GM18499 (cell line): ENCODE results near the gene MAP2K5.

Source experiments
- ATAC-seq: cut with Tn5 transposase; IDR thresholded peaks from one replicate; pipeline ENCODE4 v1.9.1; 2021; ENCODE audit warnings: moderate number of reproducible peaks; ENCODE audit not compliant: insufficient read depth, unreplicated experiment

Gene MAP2K5

DNA sequence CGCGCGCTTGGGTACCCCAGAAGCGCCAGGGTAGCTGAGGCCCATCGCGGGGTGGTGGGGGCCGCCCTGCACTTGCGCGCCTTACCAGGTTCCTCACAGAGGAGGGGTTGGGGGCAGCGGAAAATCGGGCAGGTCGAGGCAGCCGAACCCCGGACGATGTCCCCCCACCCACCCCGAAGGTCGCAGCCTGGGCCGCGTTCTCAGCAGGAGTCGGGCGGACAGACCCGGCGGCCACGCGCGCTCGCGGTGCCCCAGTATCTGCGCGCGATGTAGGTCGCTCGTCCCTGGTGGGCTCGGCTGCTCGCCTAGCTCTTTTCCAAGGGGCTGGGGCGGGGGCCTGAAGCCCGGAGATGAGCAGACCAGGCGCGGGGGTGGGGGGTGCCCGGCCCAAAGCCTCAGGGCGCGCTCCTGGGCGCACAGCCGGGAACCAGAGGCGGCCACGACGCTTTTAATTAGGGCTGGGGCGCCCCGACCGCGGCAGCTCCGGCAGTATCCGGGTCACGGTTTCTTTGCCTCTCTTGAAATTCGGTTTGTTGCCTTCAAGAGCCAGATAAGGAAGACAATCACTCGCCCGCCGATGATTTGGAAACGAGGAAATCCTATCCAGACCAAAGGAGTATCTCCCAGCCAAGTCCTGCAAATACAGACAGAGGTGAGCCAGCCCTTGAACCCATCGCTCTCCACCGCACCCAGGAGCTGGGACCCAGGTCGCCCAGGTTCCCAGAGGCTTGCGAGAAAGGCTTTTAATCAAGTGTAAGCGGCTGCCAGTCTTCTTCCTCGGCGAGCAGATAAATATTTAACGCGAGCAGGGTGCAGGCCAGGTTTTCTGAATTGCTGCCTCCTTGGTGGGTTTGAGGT is 287.4 kb downstream of the MAP2K5 start:
- no peak for ATAC-seq

DNA sequence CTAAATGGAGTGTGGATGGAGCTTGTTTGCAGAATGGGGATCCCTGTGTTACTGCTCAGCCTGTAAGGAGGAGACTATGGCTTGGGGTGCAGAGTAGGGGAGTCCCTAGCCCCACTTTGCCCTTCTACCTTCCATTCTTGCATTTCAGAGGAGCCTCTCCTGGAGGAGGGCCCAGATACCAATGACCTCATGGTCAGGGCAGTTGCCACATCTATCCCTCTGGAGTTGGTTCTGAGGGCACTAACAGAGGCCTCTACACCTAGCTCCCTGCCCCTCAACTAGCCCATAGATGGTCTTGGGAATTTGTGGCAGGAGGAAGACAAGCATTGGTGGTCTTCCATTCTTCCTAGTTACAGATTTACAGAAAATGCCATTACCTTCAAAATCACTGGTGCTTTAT is 288.9 kb downstream of the MAP2K5 start:
- no peak for ATAC-seq

DNA sequence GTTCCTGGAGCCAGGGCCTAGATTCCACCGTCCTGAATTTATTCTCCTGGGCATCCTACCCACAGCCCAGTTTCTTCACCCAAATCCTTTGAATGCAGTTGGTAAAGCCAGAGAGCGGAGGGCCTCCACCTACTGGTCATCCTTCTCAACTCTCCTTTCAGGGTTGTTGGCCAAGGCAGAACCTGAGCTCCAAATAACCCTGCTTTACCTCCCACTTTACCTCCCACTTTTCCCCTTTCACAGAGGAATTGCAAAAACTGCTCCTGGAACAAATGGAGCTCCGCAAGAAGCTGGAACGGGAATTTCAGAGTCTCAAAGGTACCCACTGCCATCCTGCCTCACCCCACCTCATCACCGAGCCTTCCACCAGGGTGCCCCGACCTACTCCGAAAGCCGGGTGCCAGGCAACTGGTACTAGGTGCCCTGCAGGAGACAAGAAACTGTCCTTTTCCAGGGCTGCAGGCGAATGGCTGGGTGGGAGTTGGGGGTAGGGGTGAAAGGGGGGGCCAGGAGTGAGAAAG is 289.6 kb downstream of the MAP2K5 start:
- no peak for ATAC-seq

DNA sequence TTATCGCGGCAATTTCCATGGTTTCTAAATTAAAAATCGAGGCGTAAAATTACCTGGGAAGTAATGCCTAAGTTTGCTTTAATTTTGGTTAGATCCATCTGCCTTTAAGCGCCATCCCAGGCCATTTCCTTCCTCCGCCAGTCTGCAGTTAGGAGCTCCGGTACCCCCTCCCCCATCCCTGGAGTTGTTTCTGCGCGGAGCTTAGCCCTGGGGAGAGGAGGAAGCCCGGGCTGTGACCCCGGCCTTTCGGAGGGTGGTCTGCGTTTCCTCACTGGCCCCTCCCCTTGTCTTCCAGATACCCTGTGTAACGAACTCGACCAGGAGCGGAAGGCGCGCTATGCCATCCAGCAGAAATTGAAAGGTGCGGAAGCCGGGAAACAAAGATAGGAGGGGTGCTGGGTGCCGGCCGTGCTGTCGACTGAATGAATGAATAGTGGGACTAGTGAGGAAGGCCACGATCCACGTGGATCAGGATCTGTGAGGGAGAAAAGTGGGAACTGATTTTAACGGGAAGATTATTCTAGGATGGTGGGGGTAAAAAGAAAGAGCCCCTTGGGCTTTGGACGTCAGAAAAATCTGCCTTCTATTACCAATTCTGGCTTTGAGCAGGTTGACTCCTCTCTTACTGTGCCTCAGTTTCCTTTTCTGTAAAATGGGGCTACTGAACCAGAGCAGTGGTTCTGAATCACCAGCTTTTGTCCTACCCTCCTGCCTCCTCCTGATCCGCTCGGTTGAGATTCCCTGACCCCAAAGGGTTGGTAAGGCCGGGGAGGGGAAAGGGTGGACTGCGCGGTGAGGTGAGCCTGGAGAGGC is 290.6 kb downstream of the MAP2K5 start:
- ATAC-seq: no peak

DNA sequence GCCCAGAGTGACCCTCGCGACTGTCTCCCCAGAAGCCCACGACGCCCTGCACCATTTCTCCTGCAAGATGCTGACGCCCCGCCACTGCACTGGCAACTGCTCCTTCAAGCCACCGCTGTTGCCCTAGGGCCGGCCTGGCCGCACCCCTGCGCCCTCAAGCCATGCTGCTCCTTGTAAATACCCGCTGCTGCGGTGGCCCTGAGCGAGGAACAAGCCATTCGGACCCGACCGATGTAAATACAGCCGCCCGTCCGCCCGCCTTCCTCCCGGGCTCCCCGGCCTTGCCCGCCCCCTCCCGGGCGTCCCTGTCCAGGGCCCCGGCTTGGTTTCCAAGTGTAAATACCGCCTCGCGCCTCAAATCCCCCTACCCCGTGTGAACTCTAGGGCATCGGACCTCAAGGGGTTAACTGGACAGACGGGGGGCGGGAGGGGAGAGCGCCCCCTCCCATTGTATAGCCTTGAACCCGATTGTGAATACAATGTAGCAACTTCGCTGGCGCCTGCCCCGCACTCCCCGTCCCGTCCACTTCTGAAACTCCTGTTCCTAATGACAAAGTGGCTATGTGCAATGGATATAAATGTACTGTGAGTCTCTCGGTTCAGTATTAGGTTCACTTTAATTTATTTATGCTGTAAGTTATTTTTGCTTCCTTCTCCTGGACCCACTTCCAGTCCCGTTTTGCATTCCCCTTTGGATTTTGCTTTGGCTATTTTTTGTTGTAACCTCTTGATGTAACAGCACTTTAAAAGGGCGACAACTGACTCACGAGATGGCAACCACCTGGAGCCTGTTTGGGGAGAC is 291.4 kb downstream of the MAP2K5 start:
- ATAC-seq: no peak

DNA sequence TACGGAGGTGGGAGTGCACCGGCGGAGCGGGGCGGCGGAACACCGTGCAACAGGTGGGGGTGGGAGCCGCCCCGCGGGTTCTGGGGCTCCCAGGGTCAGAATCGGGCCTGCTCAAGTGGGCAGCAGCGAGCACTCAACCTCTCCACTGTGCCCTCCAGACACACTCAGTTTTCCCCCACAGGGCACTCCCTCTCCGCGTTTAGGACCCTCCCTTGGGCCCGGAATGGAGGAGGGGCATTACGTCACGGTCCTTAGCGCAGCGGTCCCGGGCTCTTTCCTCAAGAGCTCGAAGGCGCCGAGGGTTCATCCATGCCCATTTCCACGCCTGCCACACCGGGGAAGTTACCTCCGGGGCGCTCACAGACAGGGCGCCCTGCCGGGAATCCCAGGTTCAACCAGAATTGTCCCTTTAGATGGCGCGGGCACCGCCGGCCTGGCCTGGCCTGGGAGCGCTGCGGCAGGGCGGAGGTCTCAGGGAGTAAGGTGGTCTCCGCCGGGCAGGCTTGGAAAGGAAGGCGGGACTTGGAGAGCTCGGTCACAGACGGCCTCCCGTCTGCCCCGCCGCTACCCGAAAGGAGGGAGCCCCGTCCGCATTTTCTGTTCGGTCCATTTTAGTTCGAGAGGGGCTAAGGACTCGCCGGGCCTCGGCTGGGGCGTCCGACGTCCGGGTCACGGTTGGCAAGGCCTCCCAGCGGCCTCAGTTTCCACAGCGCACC is 292.2 kb downstream of the MAP2K5 start:
- ATAC-seq: no peak

DNA sequence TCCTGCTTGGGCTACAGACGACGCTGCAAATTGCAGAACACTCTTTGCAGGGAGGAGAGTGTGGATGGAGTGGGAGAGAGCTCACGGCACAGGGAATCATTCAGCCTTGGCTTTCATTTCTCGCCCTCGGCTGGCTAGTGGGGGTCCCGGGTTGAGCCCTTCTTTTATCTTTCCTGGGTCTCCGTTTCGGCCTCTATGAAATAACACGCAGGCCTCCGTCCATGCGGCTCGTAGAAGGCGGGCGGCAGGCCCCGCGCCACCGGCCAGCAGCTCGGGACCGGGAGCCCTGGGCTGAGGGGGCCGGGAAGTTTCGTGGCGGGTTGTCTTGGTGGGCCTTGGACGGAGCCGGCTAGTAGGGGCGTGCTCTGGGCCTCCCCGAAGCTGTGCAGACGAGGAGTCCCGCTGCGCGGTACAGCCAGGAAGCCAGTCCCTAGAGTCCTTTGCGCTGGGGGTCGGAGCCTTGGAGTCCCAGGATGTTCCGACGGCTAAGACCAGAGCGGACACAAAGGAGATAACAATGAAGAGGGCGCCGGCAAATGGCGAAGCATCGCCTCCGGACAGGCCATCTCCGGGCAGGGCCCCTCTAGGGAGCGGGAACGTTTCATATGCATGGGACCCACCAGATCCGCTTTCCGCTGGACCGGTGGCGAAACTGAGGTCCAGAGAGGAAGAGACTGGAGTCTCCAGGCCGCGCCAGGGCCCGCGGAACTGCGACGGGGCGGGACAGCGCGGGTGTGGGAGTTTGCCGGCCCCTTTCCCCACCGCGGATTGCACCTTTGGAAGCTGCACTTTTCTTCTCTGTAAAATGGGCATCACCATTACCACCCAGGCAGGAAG is 293.0 kb downstream of the MAP2K5 start:
- ATAC-seq: no peak

DNA sequence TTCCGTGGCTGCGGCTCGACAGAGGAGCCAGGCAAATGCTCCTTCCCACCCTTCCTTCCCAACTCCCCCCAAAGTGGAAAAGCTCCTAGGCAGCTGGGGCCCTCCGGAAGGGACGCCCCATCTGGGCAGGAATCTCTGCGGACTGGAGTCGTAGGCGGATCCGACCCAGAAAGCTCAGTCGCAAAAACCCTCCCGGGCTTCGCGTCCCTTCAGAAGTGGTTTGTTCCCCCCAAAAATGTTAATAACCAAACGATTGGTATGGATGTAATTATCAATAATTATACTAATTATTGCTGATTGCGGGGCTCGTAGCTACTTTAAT is 293.6 kb downstream of the MAP2K5 start:
- ATAC-seq: no peak

DNA sequence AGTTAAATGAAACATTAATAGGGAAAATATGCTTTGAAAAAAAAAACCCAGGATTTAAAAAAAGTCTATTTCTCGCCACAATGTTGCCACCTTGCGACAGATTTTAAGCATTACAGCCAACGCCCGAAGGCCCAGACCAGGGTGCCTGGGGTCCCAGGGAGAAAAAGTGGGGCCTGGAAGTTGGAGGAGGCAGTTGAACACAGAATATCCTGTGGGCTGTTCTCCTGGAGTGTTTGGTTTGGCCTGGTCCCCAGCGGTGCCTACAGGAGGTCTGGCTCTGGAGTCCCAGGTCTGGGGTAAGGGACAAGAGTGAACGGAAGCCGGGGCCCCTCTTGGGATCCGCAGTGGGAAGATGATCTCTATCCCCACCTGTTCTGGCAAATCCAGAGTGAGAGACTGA is 294.0 kb downstream of the MAP2K5 start:
- no peak for ATAC-seq

DNA sequence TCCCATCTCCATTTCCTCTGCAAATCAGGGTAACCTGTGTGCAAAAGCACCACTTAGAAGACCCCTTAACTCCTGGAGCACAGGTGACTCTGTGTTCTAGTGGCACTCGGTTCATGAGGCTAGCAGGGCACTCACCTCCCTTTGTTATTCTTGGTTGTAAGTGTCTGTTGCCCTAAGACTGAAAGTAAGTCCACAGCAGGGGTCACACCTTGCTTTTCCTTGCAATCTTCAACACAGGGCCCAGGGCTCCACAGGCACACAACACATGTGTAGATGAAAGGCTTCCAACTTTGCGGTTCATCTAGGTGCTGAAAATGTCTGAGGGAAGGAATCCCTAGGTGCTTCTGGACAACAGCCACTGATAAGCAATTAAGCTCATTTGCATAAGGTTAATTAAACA is 294.5 kb downstream of the MAP2K5 start:
- no peak for ATAC-seq

DNA sequence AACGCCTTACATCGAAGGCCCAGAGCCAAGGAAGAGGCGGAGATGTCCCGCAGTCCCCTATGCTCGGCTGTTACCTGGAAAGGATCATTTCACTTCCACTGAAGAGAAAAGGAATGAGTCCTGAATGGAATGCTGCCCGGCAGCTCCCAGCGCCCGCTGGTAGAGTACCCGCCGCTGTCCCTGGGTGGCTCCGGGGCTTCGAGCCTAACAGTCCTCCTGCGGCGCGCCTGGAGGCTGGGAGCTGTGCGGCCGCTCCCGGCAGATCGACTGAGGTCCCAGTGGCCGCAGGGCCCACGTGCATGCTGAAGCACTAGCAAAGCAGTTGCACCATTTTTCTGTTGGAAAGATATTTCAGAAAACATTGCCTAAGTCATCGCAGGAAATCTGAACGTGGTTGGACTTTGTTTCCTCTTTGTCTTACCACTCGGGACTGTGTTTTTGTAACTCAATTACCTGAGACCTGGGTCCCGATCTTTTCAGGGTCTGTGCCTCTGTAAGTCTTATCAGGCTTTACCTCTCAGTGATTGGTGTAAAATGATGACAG is 296.4 kb downstream of the MAP2K5 start:
- no peak for ATAC-seq

DNA sequence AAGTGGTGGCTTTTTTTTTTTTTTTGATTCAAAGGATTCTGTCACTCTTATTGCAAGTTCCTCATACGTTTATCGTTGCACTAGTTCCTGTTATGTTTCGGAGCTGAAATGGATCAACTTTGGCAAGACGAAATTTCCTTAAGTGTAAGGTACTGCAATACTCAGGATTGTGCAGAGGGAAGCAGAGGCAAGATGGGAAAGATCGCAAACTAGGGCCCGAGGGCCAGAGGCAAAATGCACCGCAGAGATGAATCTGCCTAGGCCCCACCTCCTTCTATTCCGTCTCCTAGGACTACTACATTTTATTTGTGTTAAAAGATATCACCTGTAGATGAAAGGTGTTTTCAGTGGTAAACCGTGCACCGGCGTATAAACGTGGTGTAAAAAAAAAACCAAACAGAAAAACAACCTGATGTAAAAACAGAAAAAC is 297.0 kb downstream of the MAP2K5 start:
- peak; percentile 1 for ATAC-seq

DNA sequence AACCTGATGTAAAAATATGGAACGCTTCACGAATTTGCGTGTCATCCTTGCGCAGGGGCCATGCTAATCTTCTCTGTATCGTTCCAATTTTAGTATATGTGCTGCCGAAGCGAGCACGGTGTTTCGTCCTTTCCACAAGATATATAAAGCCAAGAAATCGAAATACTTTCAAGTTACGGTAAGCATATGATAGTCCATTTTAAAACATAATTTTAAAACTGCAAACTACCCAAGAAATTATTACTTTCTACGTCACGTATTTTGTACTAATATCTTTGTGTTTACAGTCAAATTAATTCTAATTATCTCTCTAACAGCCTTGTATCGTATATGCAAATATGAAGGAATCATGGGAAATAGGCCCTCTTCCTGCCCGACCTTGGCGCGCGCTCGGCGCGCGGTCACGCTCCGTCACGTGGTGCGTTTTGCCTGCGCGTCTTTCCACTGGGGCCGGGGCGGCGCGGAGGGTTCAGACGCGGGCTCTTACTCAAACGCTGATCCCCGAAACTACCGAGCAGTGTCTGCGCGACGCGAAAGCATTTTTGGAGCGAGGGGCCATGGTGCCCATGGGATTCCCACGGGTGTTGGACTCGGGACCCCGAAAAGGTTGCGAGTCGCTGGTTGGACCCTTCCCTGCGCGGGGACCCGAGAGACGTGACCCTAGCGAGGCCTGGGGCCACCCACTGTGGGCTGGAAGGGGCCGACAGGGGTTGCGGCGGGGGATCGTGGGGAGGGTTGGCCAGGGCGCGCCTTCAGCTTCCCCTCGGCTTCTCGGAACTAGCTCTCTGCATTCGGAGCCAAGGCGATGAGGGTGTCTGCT is 297.6 kb downstream of the MAP2K5 start, which contains the start of gene RNU6-1:
Gene RNU6-1, minus strand, starts transcription at position 117 of the 820 bp plus-strand sequence.
- ATAC-seq: peak; percentile 67

DNA sequence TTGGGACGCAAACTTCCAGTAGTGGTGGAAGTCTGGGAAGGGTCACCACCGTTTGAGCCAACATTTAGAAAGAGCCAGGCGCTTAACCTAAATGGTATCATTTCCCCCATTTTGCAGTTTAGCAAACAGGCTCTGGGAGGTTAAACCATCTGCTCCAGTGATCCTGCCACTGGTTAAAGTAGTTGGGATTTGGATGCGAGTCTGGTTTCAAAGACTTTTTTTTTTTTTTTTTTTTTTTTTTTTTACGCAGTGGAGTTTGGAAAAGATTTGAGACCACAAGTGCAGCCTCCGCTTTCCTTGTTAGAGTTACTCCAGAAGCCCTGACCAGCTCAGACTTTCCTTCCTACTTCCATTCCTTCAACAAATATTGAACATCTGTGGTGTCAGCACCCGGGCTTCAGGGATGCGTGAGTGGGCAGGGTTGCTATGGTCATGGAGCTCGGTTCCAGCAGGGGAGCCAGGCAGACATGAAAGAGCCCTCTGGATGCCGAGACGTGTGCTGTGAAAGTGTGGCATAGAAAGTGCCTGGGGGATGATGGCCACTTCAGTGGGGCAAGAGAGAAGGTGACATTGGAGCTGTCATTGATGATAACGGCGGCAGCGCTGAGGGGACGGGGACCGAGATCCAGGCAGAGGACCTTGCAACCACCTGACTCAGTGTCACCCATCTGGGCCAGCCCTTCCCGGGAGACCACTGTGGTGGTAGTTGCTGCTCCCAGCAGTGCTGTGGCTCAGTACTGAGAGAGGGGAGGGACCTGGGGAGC is 298.4 kb downstream of the MAP2K5 start:
- no peak for ATAC-seq

DNA sequence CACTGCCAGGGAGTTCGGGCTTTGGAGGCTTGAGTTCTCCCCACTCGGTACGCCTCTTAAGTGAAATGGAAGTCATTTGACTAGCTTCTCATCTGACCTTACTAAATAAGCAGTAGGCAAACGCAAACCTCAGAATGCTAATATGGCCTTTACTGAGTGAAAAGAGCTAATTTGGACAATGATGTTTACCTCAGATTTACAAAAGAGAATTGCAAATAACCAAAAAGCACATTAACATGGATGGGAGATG is 298.9 kb downstream of the MAP2K5 start:
- ATAC-seq: no peak

DNA sequence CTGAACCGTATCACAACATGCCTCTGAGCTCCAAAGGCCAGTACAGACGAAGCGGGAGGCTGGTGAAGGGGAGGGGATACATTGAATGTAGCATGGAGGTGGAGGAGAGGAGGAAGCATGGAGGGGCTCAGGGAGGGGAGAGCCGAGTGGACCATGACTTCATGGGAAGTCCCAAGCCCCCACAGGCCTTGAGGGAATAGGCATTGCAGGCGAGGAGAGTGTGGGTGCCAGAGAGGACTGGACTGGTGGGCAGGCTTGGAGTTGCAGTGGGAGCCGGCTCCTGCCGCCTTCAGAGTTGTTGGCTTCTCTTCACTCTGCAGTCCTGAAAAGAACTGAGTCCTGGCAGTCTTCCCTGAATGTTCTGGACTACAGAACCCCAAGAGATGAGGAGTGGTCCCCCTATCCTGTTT is 300.6 kb downstream of the MAP2K5 start:
- no peak for ATAC-seq

DNA sequence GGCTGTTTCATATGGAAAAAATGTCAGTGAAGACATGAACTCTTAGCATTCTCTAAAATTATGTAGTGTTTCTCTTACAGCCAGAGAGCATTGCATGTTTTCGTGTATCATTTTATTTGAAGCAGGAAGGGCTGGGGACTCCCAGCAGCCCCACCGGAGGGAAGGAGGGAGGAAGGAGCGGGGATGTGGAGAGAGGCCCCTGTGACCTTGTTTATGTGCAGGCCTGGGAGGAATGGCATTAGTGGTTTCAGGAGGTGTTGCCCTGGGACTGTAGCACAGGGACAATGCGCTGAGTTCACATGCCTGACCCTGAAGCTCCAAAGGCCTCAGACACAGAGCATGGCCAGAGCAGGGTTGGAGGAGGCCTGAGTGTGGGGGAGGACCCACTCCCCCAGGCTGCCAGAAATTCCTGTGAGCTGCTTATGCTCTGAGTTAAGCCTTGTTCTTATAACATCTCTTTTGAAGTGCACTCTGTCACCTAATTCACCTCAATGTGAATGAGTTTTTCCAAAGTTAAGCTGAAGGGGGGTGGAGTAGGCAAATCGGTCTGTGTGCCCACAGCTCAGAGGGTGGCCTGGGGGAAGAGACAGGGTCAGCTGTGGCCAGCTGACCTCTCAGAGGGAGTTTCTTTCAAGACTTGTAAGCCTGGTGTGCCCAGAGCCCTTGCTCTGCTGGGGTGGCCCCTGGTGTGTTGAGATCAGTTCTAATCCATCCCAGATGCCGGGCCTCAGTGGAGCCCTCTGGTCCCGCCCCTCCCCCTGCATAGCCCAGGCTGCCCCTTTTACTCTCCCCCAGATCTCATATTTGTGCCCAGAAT is 301.3 kb downstream of the MAP2K5 start:
- no peak for ATAC-seq
